HTR-8/SVneo (cell line): ENCODE results near the gene C3orf22.
A peak's percentile ranks its signal among the peaks of the same experiment; 100 is the strongest.

Source experiments
- DNase-seq: peaks from one replicate; pipeline ENCODE4 v3.0.0; 2011; ENCODE audit warnings: low spot score, mixed read lengths; ENCODE audit not compliant: insufficient read length
- FAIRE-seq: peaks from 2 replicates; lab custom pipeline; 2011; peaks lifted over from hg19 to GRCh38; lab: Jason Lieb, UNC

C3orf22 gene

GRCh38 chr3:126516936-126517290 is 41.8 kb downstream of the C3orf22 start:
- DNase-seq (no peak), FAIRE-seq (no peak)

DNA sequence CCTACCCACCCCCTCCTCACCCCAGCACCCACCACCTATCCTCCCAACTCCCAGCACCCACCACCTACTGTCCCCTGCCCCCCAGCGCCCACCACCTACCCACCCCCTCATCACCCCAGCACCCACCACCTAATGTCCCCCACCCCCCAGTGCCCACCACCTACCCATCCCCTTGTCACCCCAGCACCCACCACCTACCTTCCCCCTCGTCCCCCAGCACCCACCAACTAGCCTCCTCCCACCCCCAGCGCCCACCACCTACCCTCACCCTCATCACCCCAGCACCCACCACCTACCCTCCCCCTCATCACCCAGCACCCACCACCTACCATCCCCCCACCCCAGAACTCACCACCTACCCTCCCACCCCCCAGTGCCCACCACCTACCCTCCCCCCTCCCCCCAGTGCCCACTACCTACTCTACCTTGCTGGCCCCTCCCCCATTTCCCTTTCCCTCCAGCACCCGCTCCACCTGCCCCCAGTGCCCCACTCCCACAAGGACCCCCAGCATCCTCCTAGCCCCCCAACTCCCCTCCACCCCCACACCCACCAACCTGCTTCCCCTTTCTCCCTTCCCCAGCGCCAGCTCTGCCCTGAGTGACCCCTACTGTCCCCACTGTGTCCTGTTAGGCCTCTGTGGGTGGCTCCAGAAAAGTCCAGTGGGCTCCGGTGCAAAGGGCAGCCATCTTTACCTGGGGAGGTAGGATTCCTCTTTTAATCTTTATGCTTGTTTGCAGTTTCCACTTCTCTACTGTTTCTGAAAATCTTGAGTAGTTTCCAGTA is 42.4 kb downstream of the C3orf22 start:
- FAIRE-seq (peak; percentile 38), DNase-seq (no peak)

DNA sequence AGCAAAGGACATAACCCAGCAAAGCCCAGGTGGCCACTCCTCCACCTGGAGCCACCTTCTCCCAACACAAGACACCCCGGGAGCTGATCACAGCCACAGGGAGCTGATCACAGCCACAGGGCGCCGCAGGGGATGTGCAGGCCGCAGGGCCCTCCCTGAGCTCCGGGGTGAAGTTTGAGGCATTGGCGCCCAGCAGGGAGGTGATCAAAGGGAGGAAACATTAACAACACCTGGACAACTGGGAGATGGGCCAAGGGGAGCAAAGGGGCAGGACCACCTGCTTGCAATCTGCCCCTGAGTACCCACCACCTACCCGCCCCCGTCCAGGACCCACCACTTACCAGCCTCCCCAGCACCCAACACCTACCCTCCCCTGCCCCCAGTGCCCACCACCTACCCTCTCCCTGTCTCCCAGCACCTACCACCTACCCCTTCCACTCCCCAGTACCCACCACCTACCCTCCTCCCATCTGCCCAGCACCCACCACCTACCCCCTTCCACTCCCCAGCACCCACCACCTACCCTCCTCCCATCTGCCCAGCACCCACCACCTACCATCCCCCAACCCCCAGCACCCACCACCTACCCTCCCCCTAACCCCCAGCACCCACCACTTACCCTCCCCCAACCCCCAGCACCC is 43.5 kb downstream of the C3orf22 start:
- DNase-seq (no peak), FAIRE-seq (no peak)

DNA sequence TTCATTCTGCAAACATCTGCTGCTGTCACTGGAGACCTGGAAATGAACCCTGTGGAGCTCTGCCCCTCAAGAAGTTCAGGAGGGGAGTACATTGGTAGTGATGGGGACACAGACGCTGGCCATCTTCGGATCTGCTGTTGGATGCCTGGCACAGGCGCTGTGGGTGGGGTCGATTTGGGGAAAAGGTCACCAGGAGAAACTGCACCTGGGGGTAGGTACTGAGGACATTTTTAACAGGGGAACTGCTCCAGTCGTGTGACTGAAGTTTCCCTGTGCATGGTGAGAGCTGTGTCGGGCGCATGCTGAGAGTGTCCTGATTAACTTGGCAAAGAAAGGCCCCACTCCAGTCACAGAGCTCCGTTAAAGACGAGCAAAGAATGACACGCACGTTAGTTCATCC is 44.6 kb downstream of the C3orf22 start:
- DNase-seq, result no peak
- FAIRE-seq, result no peak

DNA sequence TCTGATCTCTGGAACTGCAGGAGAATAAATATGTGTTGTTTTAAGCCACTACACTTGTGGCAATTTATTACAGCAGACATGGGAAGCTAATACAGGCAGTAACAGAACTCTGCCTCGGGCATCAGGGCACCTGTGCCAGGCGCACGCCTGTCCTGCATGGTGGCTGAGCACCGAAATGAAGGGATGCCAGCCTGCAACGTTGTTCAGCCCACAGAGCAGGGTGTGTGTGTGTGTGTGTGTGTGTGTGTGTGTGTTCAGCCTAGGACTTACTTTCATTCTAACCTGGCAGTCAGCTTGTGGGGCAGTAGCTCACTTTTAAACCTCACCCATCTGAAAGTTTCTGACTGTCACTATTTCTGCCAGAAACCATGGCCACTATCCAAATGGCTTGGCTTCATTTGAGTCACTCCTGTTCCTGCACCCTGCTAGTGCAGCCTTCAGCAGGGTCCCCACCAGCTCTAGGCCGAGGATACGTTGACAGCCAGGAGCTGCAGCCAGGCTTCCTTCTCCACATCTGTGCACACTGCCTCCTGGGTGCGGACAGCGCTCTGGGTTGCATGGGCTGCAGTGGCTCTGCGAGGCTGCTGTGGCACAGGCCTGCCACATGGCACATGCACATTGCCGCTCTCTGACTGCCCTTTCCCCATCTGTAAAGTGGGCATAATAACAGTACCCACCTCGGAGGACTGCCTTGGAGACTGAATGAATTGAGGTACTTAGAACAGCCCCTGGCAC is 45.6 kb downstream of the C3orf22 start:
- DNase-seq (no peak), FAIRE-seq (no peak)

DNA sequence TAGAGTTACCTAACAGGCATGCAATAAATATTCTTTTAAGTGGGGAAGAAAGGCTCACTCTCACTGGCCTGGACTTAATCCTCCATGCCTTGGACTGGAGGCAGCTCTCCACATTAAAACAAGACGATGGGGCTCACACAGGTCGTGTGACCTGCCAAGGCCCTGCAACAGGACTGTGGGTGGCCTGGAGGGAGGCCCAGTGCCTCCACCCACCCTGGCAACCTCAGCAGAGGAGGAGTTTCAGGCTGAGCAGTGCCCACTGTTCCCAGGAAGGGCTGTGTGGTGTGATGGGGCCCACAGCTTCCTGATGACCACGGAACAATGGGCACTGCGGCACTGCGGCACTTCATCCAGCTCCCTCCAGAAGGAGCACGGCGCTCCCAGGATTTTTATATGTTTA is 46.7 kb downstream of the C3orf22 start:
- FAIRE-seq, result no peak
- DNase-seq, result no peak

- FAIRE-seq (no peak), DNase-seq (no peak)
Measured at GRCh38 chr3:126511291-126511690, 47.4 kb downstream of the C3orf22 start.

DNA sequence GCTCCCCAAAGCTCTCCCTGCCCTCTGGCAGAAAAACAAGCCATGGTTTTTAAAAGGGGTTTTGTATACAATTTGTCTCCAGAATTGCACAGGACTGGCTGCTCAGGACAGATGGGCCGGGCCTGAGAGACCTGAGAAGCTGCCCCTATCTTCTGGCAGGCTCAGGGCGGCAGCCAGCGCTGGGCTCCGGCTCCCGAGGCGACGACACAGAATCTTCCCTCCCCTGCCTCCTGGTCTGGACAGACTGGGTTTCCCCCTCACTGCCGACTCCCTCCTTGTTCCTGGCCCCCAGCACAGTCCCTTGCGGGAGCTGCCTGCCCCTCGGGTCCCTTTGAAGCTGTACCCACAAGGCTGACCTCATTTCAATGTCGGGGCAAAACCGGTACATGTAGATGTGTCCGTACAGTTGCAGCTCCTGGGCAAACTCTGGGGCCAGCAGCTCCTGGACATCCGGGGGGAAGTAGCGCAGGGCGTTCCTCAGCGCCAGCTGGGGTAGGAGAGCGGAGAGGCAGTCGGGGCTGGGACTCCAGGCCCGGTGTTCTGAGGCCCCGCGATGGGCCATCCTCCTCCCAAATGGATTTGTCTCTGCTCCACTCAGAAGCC is 48.3 kb downstream of the C3orf22 start:
- no peak for FAIRE-seq

GRCh38 chr3:126509597-126510307 is 49.0 kb downstream of the C3orf22 start:
- DNase-seq (no peak), FAIRE-seq (no peak)

More for the DNA sequence above, 48.3 kb downstream of the C3orf22 start:
- DNase-seq, result no peak

DNA sequence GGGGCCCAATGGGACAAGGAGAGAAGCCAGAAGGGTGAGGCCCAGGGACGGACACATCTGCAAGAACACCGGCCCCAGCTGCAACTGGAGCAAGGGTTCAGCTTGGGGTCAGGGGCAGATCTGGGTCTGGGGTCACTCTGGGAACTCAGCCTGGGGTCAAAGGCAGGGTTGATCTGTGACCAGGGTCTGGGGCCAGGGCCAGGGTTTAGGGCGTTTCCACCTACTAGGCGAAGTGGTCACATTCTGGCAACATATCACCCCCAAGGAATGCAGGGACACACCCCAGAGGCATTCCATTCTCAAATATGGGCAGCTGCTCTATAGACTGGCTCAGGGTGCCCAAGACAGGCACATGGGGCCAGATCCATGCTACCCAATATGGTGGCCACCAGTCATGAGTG is 50.2 kb downstream of the C3orf22 start:
- no peak for DNase-seq
- FAIRE-seq, result no peak

GRCh38 chr3:126507886-126508285 is 50.8 kb downstream of the C3orf22 start:
- DNase-seq (no peak), FAIRE-seq (no peak)

GRCh38 chr3:126503701-126504100 is 55.0 kb downstream of the C3orf22 start:
- FAIRE-seq (no peak), DNase-seq (no peak)

DNA sequence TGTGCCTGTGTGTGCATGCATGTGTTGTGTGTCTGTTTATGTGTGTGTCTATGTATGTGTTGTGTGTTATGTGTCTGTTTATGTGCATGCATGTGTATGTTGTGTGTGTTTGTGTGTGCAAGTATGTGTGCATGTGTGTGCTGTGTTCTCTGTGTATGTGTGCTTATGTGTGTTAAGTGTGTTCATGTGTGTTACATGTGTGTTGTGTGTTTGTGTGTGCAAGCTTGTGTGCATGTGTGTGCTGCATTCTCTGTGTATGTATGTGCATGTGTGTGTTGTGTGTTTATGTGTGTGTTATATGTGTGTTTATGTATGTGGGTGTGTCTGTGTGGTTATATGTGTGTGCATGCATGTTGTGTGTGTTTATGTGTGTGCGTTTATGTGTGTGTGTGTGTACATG is 56.1 kb downstream of the C3orf22 start:
- peak; percentile 98 for FAIRE-seq
- DNase-seq, result no peak

DNA sequence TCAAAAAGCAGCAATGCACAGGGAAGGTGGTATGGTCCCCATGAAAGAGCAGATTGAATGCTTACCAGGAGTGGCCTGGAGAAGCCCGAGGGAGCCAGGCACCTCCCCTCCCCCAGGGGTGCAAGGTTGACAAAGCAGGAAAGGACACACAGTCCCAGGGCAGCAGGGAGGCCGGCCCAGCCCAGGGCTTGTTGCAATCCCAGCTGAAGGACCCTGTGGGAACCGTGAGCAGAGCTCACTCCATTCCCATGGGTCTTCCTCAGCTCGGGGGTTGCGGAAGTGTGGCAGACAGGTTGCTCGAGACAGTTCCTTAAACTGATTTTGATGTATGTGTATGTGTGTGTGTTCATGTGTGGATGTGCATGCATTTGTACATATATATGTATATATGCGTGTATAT is 57.0 kb downstream of the C3orf22 start:
- DNase-seq, result no peak
- no peak for FAIRE-seq

DNA sequence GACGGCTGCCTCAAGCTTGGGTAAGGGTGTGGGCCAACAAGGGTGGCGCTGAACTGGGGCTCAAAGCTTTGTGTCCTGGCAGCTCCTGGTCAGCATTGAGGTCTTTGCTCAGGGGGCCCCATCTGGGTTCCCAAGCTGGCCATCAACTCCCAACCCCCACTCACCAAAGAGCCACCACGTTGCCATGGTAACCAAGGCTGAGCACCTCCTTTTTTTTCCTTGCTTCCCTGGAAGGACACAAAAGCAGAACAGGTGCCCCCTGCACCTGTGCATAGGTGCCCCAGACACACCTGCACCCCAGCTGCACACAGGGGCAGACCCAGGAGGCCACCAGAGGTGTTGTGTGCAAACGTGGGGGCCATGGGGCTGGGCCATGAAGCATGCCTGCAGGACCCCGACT is 57.7 kb downstream of the C3orf22 start:
- no peak for FAIRE-seq
- no peak for DNase-seq

DNA sequence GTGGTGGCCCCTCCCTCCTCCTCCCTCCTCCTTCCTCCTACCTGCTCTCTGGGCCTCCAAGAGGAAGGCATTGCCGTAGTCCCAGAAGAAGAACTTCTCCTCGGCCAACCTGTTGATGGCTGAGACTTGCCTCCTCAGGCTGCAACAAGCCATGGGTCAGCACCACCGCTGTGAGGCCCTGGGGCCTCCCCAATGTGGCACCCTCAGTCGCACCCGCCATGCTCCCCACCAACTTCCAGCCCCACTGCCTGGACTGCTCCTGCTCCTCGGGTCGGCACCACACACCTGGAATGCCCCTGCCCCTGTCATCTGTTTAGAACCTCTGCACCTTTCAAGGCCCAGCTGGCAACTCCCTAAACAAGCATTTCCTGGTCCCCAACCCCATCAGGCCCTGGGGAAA is 58.7 kb downstream of the C3orf22 start:
- DNase-seq, result no peak

More for the DNA sequence above, 58.7 kb downstream of the C3orf22 start:
- no peak for FAIRE-seq
